Measurements from ENCODE around the gene RPS4Y2. TPM values are rescaled to one million over a fixed set of nuclear protein-coding genes. Genes with fewer than 3 reads are reported as not detected.

Gene RPS4Y2
- total RNA-seq, 1 donor from 2014 or later = not detected

DNA sequence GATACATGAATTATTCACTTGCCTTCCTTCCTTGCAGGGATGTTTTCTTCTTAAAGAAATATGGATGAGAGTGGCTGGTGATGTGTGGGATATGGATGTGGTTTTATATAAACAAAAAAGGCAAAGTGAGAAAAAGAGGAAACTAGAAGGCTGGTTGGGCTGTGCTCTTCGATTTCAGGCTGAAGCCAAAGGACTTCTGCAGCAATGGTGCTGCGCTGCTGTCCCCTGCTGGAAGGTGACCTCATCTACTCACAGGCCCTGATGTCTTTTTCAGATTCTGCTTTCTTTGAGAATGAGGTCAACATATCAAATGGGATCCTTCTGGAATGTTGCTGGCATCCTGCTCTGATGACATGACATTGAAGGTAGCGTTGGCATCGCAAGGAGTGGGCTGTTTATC lies 15.3 kb upstream of the RPS4Y2 start:
- Mint-ChIP-seq H3K27me3 (ENCODE audit: unreplicated experiment) (no peaks in the 10 kb centered on the region), H3K9me3 (ENCODE audit: unreplicated experiment) (no peaks in the 10 kb centered on the region), H3K4me3 (ENCODE audit: unreplicated experiment) (no peak overlapping the region), H3K4me1 (ENCODE audit: unreplicated experiment) (no peaks in the 10 kb centered on the region), H3K27ac (ENCODE audit: unreplicated experiment) (no peak overlapping the region), H3K36me3 (ENCODE audit: unreplicated experiment) (no peaks in the 10 kb centered on the region)
- no peak for TF ChIP-seq CTCF (IDR thresholded peaks at IDR 0.05)
- DNase-seq (ENCODE audit: extremely low spot score, unreplicated experiment) = no peak

GRCh38 chrY:20745060-20745459 lies 10.8 kb upstream of the RPS4Y2 start:
- Mint-ChIP-seq H3K4me1 (ENCODE audit: unreplicated experiment) (no peaks in the 10 kb centered on the region), H3K4me3 (ENCODE audit: unreplicated experiment) (no peak overlapping the region), H3K36me3 (ENCODE audit: unreplicated experiment) (no peaks in the 10 kb centered on the region), H3K27me3 (ENCODE audit: unreplicated experiment) (no peaks in the 10 kb centered on the region), H3K9me3 (ENCODE audit: unreplicated experiment) (no peaks in the 10 kb centered on the region), H3K27ac (ENCODE audit: unreplicated experiment) (no peak overlapping the region)
- no peak for DNase-seq (ENCODE audit: extremely low spot score, unreplicated experiment)
- TF ChIP-seq CTCF (IDR thresholded peaks at IDR 0.05) = no peak

DNA sequence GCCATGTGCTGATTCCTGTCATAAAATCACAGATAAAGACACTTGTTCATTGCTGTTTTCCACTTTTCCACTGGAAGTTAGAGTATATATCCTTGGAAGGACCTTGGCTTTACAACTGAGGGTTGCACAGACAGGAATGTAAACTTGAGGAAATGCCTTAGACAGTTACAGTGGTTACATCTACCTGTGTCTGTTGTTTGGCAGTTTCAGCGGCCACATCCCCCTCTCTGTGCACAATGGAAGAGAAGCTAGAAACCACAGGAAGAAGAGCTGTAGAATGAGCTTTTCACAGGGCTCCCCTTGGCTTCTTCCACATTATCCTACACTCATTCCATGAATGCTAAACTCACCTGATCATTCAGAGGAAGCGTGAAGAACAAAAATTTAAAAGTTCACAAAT lies 9.0 kb upstream of the RPS4Y2 start:
- no peak overlapping the region for H3K4me3 Mint-ChIP-seq (ENCODE audit: unreplicated experiment)

GRCh38 chrY:20763869-20764268 lies 8.0 kb downstream of the RPS4Y2 start:
- Mint-ChIP-seq H3K36me3 (ENCODE audit: unreplicated experiment) (no peaks in the 10 kb centered on the region), H3K27ac (ENCODE audit: unreplicated experiment) (no peak overlapping the region), H3K27me3 (ENCODE audit: unreplicated experiment) (no peaks in the 10 kb centered on the region), H3K4me3 (ENCODE audit: unreplicated experiment) (no peak overlapping the region), H3K4me1 (ENCODE audit: unreplicated experiment) (no peaks in the 10 kb centered on the region), H3K9me3 (ENCODE audit: unreplicated experiment) (no peaks in the 10 kb centered on the region)
- no peak for DNase-seq (ENCODE audit: extremely low spot score, unreplicated experiment)
- no peak for TF ChIP-seq CTCF (IDR thresholded peaks at IDR 0.05)

More for the DNA sequence above, 9.0 kb upstream of the RPS4Y2 start:
- no peak for TF ChIP-seq CTCF (IDR thresholded peaks at IDR 0.05)
- H3K36me3 Mint-ChIP-seq (ENCODE audit: unreplicated experiment) = no peaks in the 10 kb centered on the region
- H3K9me3 Mint-ChIP-seq (ENCODE audit: unreplicated experiment) = no peaks in the 10 kb centered on the region
- DNase-seq (ENCODE audit: extremely low spot score, unreplicated experiment) = no peak
- H3K4me1 Mint-ChIP-seq (ENCODE audit: unreplicated experiment) = no peaks in the 10 kb centered on the region
- no peak overlapping the region for H3K27ac Mint-ChIP-seq (ENCODE audit: unreplicated experiment)
- H3K27me3 Mint-ChIP-seq (ENCODE audit: unreplicated experiment) = no peaks in the 10 kb centered on the region

GRCh38 chrY:20765117-20765516 lies 9.2 kb downstream of the RPS4Y2 start:
- no peak overlapping the region for H3K27ac Mint-ChIP-seq (ENCODE audit: unreplicated experiment)
- H3K27me3 Mint-ChIP-seq (ENCODE audit: unreplicated experiment) = no peaks in the 10 kb centered on the region
- no peak for TF ChIP-seq CTCF (IDR thresholded peaks at IDR 0.05)
- no peak for DNase-seq (ENCODE audit: extremely low spot score, unreplicated experiment)
- no peak overlapping the region for H3K4me3 Mint-ChIP-seq (ENCODE audit: unreplicated experiment)
- H3K36me3 Mint-ChIP-seq (ENCODE audit: unreplicated experiment) = no peaks in the 10 kb centered on the region
- no peaks in the 10 kb centered on the region for H3K4me1 Mint-ChIP-seq (ENCODE audit: unreplicated experiment)
- H3K9me3 Mint-ChIP-seq (ENCODE audit: unreplicated experiment) = no peaks in the 10 kb centered on the region
